K562 (cell line): ENCODE data around the gene HSD11B1. TPM values are rescaled to one million over a fixed set of nuclear protein-coding genes. Genes with fewer than 3 reads are reported as not detected.

Source experiments
- ARID3A ChIP-seq: IDR thresholded peaks from 2 replicates; pipeline ENCODE4 v1.6.1; 2012; ENCODE audit warnings: low read depth, low read length, improper control_type of control experiment, borderline replicate concordance
- CTCFL ChIP-seq: IDR thresholded peaks from 2 replicates; pipeline ENCODE4 v1.6.1; 2011; ENCODE audit warnings: borderline replicate concordance, low read depth, mild to moderate bottlenecking, moderate library complexity, low read length; ENCODE audit not compliant: insufficient read depth, poor library complexity, severe bottlenecking
- E2F8 ChIP-seq: fragments of 450-650 bp; IDR thresholded peaks from 2 replicates; pipeline ENCODE4 v1.7.1; 2018; ENCODE audit warnings: mild to moderate bottlenecking, low read depth; ENCODE audit not compliant: partially characterized antibody
- L3MBTL2 ChIP-seq: fragments of 450-650 bp; IDR thresholded peaks from 2 replicates; pipeline ENCODE4 v1.6.1; 2016; ENCODE audit warnings: mild to moderate bottlenecking, moderate library complexity
- MAFK ChIP-seq: IDR thresholded peaks from 2 replicates; pipeline ENCODE4 v1.6.1; 2011; ENCODE audit warnings: low read length, improper control_type of control experiment
- NCOA2 ChIP-seq, 2 experiments: fragments of 450-650 bp; IDR thresholded peaks; 2 replicates each; pipeline ENCODE4 v1.6.1; 2018; ENCODE audit warnings: mild to moderate bottlenecking in 2 of 2, moderate library complexity in 1 of 2; ENCODE audit not compliant: partially characterized antibody in 2 of 2
- NCOA4 ChIP-seq: fragments of 450-650 bp; IDR thresholded peaks from 2 replicates; pipeline ENCODE4 v1.6.1; 2018; ENCODE audit warnings: mild to moderate bottlenecking; ENCODE audit not compliant: partially characterized antibody
- OTX1 ChIP-seq: fragments of 450-650 bp; formaldehyde crosslinking; IDR thresholded peaks from 2 replicates; pipeline ENCODE4 v1.4.0; 2022; ENCODE audit warnings: mild to moderate bottlenecking
- PCBP2 ChIP-seq: fragments of 200-400 bp; formaldehyde crosslinking; IDR thresholded peaks from 2 replicates; pipeline ENCODE4 v1.6.1; 2018; ENCODE audit warnings: low read length, low read depth, mild to moderate bottlenecking, moderate library complexity; ENCODE audit not compliant: poor library complexity, severe bottlenecking
- RBFOX2 ChIP-seq: fragments of 200-400 bp; formaldehyde crosslinking; IDR thresholded peaks from 2 replicates; pipeline ENCODE4 v1.6.1; 2017; ENCODE audit warnings: low read depth, mild to moderate bottlenecking, low read length, moderate library complexity
- TRIM24 ChIP-seq, 2 experiments: fragments of 450-650 bp; IDR thresholded peaks; 2 replicates each; pipeline ENCODE4 v1.6.1; 2016
- TSHZ1 ChIP-seq: fragments of 250-450 bp; sonication (Bioruptor Pico); IDR thresholded peaks from 2 replicates; pipeline ENCODE4 v1.4.0; 2020; ENCODE audit warnings: mild to moderate bottlenecking, moderate library complexity
- ZBTB12 ChIP-seq: fragments of 250-450 bp; sonication (Bioruptor Pico); IDR thresholded peaks from 2 replicates; pipeline ENCODE4 v1.4.0; 2020
- ZFX ChIP-seq: sonication (generic); formaldehyde crosslinking; IDR thresholded peaks from 2 replicates; pipeline ENCODE4 v1.8.0; 2022; ENCODE audit warnings: mild to moderate bottlenecking, missing genetic modification reagents, moderate library complexity
- ZNF197 ChIP-seq: fragments of 200-800 bp; sonication (Bioruptor generic); IDR thresholded peaks from 2 replicates; pipeline ENCODE4 v1.6.1; 2016; ENCODE audit warnings: low read depth, missing genetic modification characterization, missing compliant biosample characterization
- polyA plus RNA-seq, 8 experiments: library from polyadenylated mRNA; depleted of rRNA in 4 of 8; stranded (reverse) in 5 of 8; unstranded in 3 of 8; fragments of >200 nt; fragmentation: Nextera tagmentation in 2 of 8; fragmentation: Illumina TruSeq in 1 of 8; extraction: Ambion mirVana in 2 of 8; extraction: Trizol in 1 of 8; gene quantifications; 2 replicates each; pipeline versions ENCODE4 v1.2.1 to v1.2.3, GENCODE V29; 2011 to 2014; ENCODE audit warnings: inconsistent platforms in 1 of 8, missing spikeins in 1 of 8
- total RNA-seq, 7 experiments: library from RNA; depleted of rRNA in 6 of 7; stranded (reverse); fragments of >200 nt in 6 of 7; fragmentation: Illumina TruSeq in 2 of 7; extraction: Trizol in 2 of 7; gene quantifications; 2 replicates each; pipeline versions ENCODE4 v1.2.1 to v1.2.3, GENCODE V29; 2011 to 2021; ENCODE audit warnings: low replicate concordance in 1 of 7

The HSD11B1 gene
- total and polyA plus RNA-seq, 9 of the 15 experiments (the other 6 are each of a cell fraction or from before 2014, with no cell fraction given) = 0.04 to 0.16 TPM; not detected in 7

GRCh38 chr1:209747580-209748262 lies 43.1 kb downstream of the HSD11B1 start (continued):
- peak; percentile 77 for TF ChIP-seq CTCFL
- TF ChIP-seq L3MBTL2 = peak; percentile 79
- TF ChIP-seq MAFK = no peak
- TF ChIP-seq PCBP2 = no peak
- no peak for TF ChIP-seq NCOA2 (IDR thresholded peaks at IDR 0.05; ENCODE audit: partially characterized antibody in 2 of 2)
- peak; percentile 68 for TF ChIP-seq ZFX (CRISPR knock-in tag)
- no peak for TF ChIP-seq OTX1 (CRISPR knock-in tag)
- TF ChIP-seq ARID3A = no peak
- TF ChIP-seq ZBTB12 (CRISPR knock-in tag) = no peak
- TF ChIP-seq RBFOX2 = no peak
- no peak for TF ChIP-seq TSHZ1 (CRISPR knock-in tag)
- TF ChIP-seq TRIM24 (IDR thresholded peaks at IDR 0.05) = peak in 1 of 2 experiments; percentile 40; a peak in 1 of 4 replicates
- no peak for TF ChIP-seq NCOA4
- TF ChIP-seq E2F8 = peak; percentile 38
- no peak for TF ChIP-seq ZNF197 (CRISPR knock-in tag)
